ENCODE results near the gene MEIKIN. TPM values are rescaled to one million over a fixed set of nuclear protein-coding genes. Genes with fewer than 3 reads are reported as not detected.

Gene MEIKIN
- not detected in 2 replicates for total RNA-seq (2022)
- not detected for Bru-seq, nascent RNA
- BruChase-seq, experiment 1, labeled RNA remaining after a 2-hour chase: not detected
- not detected for BruChase-seq, experiment 2, labeled RNA remaining after a 6-hour chase
- long read RNA-seq: 0 reads

- CTCF ChIA-PET: no interaction called here
- BruUV-seq (replicated peaks): no TSS peak
- H3K27me3 ChIP-seq (replicated peaks; ENCODE audit: control insufficient read depth, insufficient read depth, low read length): no peaks in the 10 kb centered on the region
- H3K4me1 ChIP-seq: no peaks in the 10 kb centered on the region
- POLR2A ChIA-PET: no interaction called here
- H3K27ac Mint-ChIP-seq (ENCODE audit: unreplicated experiment): no peak within 1 kb of the TSS
- intact Hi-C loops (cut with micrococcal nuclease; ENCODE audit: unreplicated experiment): no loop called here
- no peak within 1 kb of the TSS for H3K4me3 ChIP-seq (ENCODE audit: low read depth, low read length)
- no peaks in the 10 kb centered on the region for H3K36me3 ChIP-seq (ENCODE audit: control insufficient read depth, insufficient read depth, low read length)
- no peaks in the 10 kb centered on the region for H3K4me1 Mint-ChIP-seq (ENCODE audit: low read depth, unreplicated experiment)
- H3K4me3 Mint-ChIP-seq (ENCODE audit: unreplicated experiment): no peak within 1 kb of the TSS
- no peaks in the 10 kb centered on the region for H3K9me3 Mint-ChIP-seq (ENCODE audit: unreplicated experiment)
- peaks cover 7% of the 10 kb centered on the region for H3K27me3 Mint-ChIP-seq (ENCODE audit: insufficient read depth, unreplicated experiment)
- no peak for TF ChIP-seq CTCF (IDR thresholded peaks at IDR 0.05; ENCODE audit: insufficient read depth in 1 of 2, low read depth in 1 of 2, low read length in 1 of 2, severe bottlenecking in 1 of 2, unreplicated experiment in 1 of 2)
- DNase-seq: no peak
- H3K9me3 ChIP-seq: no peaks in the 10 kb centered on the region
- no peaks in the 10 kb centered on the region for H3K36me3 Mint-ChIP-seq (ENCODE audit: insufficient read depth, unreplicated experiment)
Measured at GRCh38 chr5:131945551-131946168, at the start of gene MEIKIN. Gene MEIKIN, minus strand, starts transcription at chr5:131945663. Its CDS starts 158 bp downstream, at chr5:131945505.

- ChIA-PET CTCF (no interaction called here), POLR2A (no interaction called here)
- H3K9me3 Mint-ChIP-seq (ENCODE audit: unreplicated experiment): no peaks in the 10 kb centered on the region
- H3K27me3 Mint-ChIP-seq (ENCODE audit: insufficient read depth, unreplicated experiment): no peaks in the 10 kb centered on the region
- H3K27me3 ChIP-seq (replicated peaks; ENCODE audit: control insufficient read depth, insufficient read depth, low read length): no peaks in the 10 kb centered on the region
- DNase-seq: peak in 1 of 2 experiments; percentile 17
- H3K4me3 ChIP-seq (ENCODE audit: low read depth, low read length): no peak overlapping the region
- intact Hi-C loops (cut with micrococcal nuclease; ENCODE audit: unreplicated experiment): no loop called here
- no TSS peak for BruUV-seq (replicated peaks)
- TF ChIP-seq CTCF (IDR thresholded peaks at IDR 0.05; ENCODE audit: insufficient read depth in 1 of 2, low read depth in 1 of 2, low read length in 1 of 2, severe bottlenecking in 1 of 2, unreplicated experiment in 1 of 2): no peak
- H3K4me1 ChIP-seq: peaks cover 46% of the 10 kb centered on the region
- no peak overlapping the region for H3K27ac Mint-ChIP-seq (ENCODE audit: unreplicated experiment)
- no peaks in the 10 kb centered on the region for H3K36me3 Mint-ChIP-seq (ENCODE audit: insufficient read depth, unreplicated experiment)
- no peak overlapping the region for H3K4me3 Mint-ChIP-seq (ENCODE audit: unreplicated experiment)
- H3K9me3 ChIP-seq: no peaks in the 10 kb centered on the region
- H3K4me1 Mint-ChIP-seq (ENCODE audit: low read depth, unreplicated experiment): peaks cover 19% of the 10 kb centered on the region
- no peaks in the 10 kb centered on the region for H3K36me3 ChIP-seq (ENCODE audit: control insufficient read depth, insufficient read depth, low read length)
Measured at GRCh38 chr5:131994533-131995226, 49.2 kb upstream of the MEIKIN start.

GRCh38 chr5:131994090-131994489, 48.6 kb upstream of the MEIKIN start:
- no peaks in the 10 kb centered on the region for H3K27me3 ChIP-seq (replicated peaks; ENCODE audit: control insufficient read depth, insufficient read depth, low read length)
- intact Hi-C loops (cut with micrococcal nuclease; ENCODE audit: unreplicated experiment): no loop called here
- H3K36me3 ChIP-seq (ENCODE audit: control insufficient read depth, insufficient read depth, low read length): no peaks in the 10 kb centered on the region
- POLR2A ChIA-PET: no interaction called here
- peaks cover 43% of the 10 kb centered on the region for H3K4me1 ChIP-seq
- Mint-ChIP-seq H3K27ac (ENCODE audit: unreplicated experiment) (no peak overlapping the region), H3K9me3 (ENCODE audit: unreplicated experiment) (no peaks in the 10 kb centered on the region), H3K27me3 (ENCODE audit: insufficient read depth, unreplicated experiment) (no peaks in the 10 kb centered on the region), H3K4me1 (ENCODE audit: low read depth, unreplicated experiment) (peaks cover 19% of the 10 kb centered on the region), H3K4me3 (ENCODE audit: unreplicated experiment) (no peak overlapping the region), H3K36me3 (ENCODE audit: insufficient read depth, unreplicated experiment) (no peaks in the 10 kb centered on the region)
- CTCF ChIA-PET: interaction anchor here (1.3 kb wide), 1 partner anchor 14 kb away, joined by 4 read pairs; no protein-coding TSS in a partner anchor
- H3K4me3 ChIP-seq (ENCODE audit: low read depth, low read length): no peak overlapping the region
- TF ChIP-seq CTCF (IDR thresholded peaks at IDR 0.05; ENCODE audit: insufficient read depth in 1 of 2, low read depth in 1 of 2, low read length in 1 of 2, severe bottlenecking in 1 of 2, unreplicated experiment in 1 of 2): no peak
- DNase-seq: no peak
- H3K9me3 ChIP-seq: no peaks in the 10 kb centered on the region
- no TSS peak for BruUV-seq (replicated peaks)

All from Caco-2 (cell line).